ENCODE measurements around the gene PDE6A. TPM values are rescaled to one million over a fixed set of nuclear protein-coding genes. Genes with fewer than 3 reads are reported as not detected.
A peak's percentile ranks its signal among the peaks of the same experiment; 100 is the strongest.

PDE6A gene
- total RNA-seq, 1 donor from 2014 or later, result not detected

- intact Hi-C loops (cut with DNase I), result no loop called here
- peak; percentile 88 for DNase-seq (ENCODE audit: low spot score)
- peak; percentile 87 for ATAC-seq
Measured at GRCh38 chr5:149852641-149853330, 91.8 kb downstream of the PDE6A start.

- DNase-seq (ENCODE audit: low spot score) (no peak), ATAC-seq (no peak)
- intact Hi-C loops (cut with DNase I), result no loop called here
Measured at GRCh38 chr5:149851211-149851610, 93.4 kb downstream of the PDE6A start.

- intact Hi-C loops (cut with DNase I), result no loop called here
Measured at GRCh38 chr5:149849966-149850910, 94.4 kb downstream of the PDE6A start.

GRCh38 chr5:149849280-149849965 lies 95.2 kb downstream of the PDE6A start:
- ATAC-seq (no peak), DNase-seq (ENCODE audit: low spot score) (no peak)
- intact Hi-C loops (cut with DNase I), result no loop called here

More at GRCh38 chr5:149849966-149850910, 94.4 kb downstream of the PDE6A start:
- ATAC-seq (no peak), DNase-seq (ENCODE audit: low spot score) (no peak)

- no peak for DNase-seq (ENCODE audit: low spot score)
- intact Hi-C loops (cut with DNase I), result no loop called here
- no peak for ATAC-seq
Measured at GRCh38 chr5:149847611-149848010, 97.0 kb downstream of the PDE6A start.

GRCh38 chr5:149846021-149846420 lies 98.6 kb downstream of the PDE6A start:
- DNase-seq (ENCODE audit: low spot score) (no peak), ATAC-seq (no peak)
- intact Hi-C loops (cut with DNase I), result no loop called here

GRCh38 chr5:149845601-149846000 lies 99.0 kb downstream of the PDE6A start:
- ATAC-seq (no peak), DNase-seq (ENCODE audit: low spot score) (no peak)
- intact Hi-C loops (cut with DNase I), result no loop called here

GRCh38 chr5:149841851-149842793 lies 102.5 kb downstream of the PDE6A start:
- DNase-seq (ENCODE audit: low spot score), result no peak
- intact Hi-C loops (cut with DNase I), result no loop called here
- no peak for ATAC-seq

- ATAC-seq (no peak), DNase-seq (ENCODE audit: low spot score) (no peak)
- intact Hi-C loops (cut with DNase I), result no loop called here
Measured at GRCh38 chr5:149840226-149840825, 104.3 kb downstream of the PDE6A start.

- peak; percentile 61 for ATAC-seq
- intact Hi-C loops (cut with DNase I), result loop anchor here (10.0 kb wide), 2 partner anchors 125 to 155 kb away; partner anchors contain the start of gene SLC26A2
Measured at GRCh38 chr5:149839761-149840160, 104.8 kb downstream of the PDE6A start.

GRCh38 chr5:149838881-149839739 lies 105.5 kb downstream of the PDE6A start:
- ATAC-seq (no peak), DNase-seq (ENCODE audit: low spot score) (no peak)
- intact Hi-C loops (cut with DNase I), result loop anchor here (10.0 kb wide), 2 partner anchors 126 to 156 kb away; partner anchors contain the start of gene SLC26A2

More at GRCh38 chr5:149839761-149840160, 104.8 kb downstream of the PDE6A start:
- no peak for DNase-seq (ENCODE audit: low spot score)

- intact Hi-C loops (cut with DNase I), result loop anchor here (10.0 kb wide), 2 partner anchors 127 to 157 kb away; partner anchors contain the start of gene SLC26A2
- DNase-seq (ENCODE audit: low spot score) (peak; percentile 69), ATAC-seq (peak; percentile 61)
Measured at GRCh38 chr5:149837680-149838269, 106.8 kb downstream of the PDE6A start.

GRCh38 chr5:149836451-149837139 lies 108.0 kb downstream of the PDE6A start:
- ATAC-seq (no peak), DNase-seq (ENCODE audit: low spot score) (no peak)
- intact Hi-C loops (cut with DNase I), result loop anchor here (10.0 kb wide), 2 partner anchors 128 to 158 kb away; partner anchors contain the start of gene SLC26A2

GRCh38 chr5:149834246-149834855 lies 110.2 kb downstream of the PDE6A start:
- DNase-seq (ENCODE audit: low spot score) (peak; percentile 69), ATAC-seq (peak; percentile 53)
- intact Hi-C loops (cut with DNase I), result loop anchor here (10.0 kb wide), 2 partner anchors 130 to 160 kb away; partner anchors contain the start of gene SLC26A2

GRCh38 chr5:149833116-149833827 lies 111.3 kb downstream of the PDE6A start:
- DNase-seq (ENCODE audit: low spot score) (no peak), ATAC-seq (no peak)
- intact Hi-C loops (cut with DNase I), result loop anchor here (10.0 kb wide), 2 partner anchors 132 to 162 kb away; partner anchors contain the start of gene SLC26A2

Data from sciatic nerve (tissue), 2 donors.